KOPT-K1 (cell line): ENCODE measurements around the gene HSD17B2.
"Not testable (repeated sequence)": the region's sequence is repeated elsewhere in the genome, so short reads cannot be mapped to it uniquely, and the experiment has no call there.

Source experiments
- H3K27ac ChIP-seq: fragments of 200-600 bp; sonication (generic); 2 replicates; pipeline ENCODE4 v1.5.1; 2016; ENCODE audit warnings: antibody characterized with exemption, mild to moderate bottlenecking, low read depth, low read length; ENCODE audit not compliant: poor library complexity, severe bottlenecking
- H3K36me3 ChIP-seq: fragments of 200-600 bp; sonication (generic); 2 replicates; pipeline ENCODE4 v1.5.1; 2017; ENCODE audit warnings: antibody characterized with exemption, mild to moderate bottlenecking, low read length, moderate library complexity; ENCODE audit not compliant: insufficient read depth
- H3K9me3 ChIP-seq: fragments of 200-600 bp; sonication (generic); 2 replicates; pipeline ENCODE4 v1.5.1; 2017; ENCODE audit warnings: antibody characterized with exemption, low read length, mild to moderate bottlenecking; ENCODE audit not compliant: insufficient read depth, poor library complexity, severe bottlenecking

HSD17B2 gene

DNA sequence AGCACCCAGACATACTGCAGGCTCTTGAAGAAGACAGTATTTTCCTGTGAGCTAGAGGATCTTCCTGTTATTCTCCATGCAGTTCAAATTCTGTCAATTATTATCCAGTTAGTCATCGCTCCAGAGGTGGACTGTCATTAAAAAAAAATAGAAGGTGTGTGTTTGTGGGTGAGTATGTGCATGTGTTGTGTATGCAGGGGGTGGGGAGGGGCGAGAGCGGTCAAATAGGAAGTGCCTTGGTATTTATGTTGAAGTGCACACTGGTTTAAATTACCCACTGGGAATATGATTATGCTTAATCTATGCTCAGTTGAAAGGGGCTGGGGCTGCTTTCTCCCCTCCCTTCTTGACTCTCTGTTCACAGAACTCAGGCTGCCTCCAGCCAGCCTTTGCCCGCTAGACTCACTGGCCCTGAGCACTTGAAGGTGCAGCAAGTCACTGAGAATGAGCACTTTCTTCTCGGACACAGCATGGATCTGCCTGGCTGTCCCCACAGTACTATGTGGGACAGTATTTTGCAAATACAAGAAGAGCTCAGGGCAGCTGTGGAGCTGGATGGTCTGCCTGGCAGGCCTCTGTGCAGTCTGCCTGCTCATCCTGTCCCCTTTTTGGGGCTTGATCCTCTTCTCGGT lies at the start of gene HSD17B2:
Gene HSD17B2 (plus strand): TSS at position 273 of the 632 bp plus-strand sequence. CDS start 172 bp downstream, at position 445.
- H3K27ac ChIP-seq, result no peak within 1 kb of the TSS
- no peaks in the 10 kb centered on the region for H3K36me3 ChIP-seq
- H3K9me3 ChIP-seq, result no peaks in the 10 kb centered on the region

- Histone ChIP-seq H3K9me3 (no peaks in the 10 kb centered on the region), H3K36me3 (no peaks in the 10 kb centered on the region)
Measured at GRCh38 chr16:81987121-81987520, 47.9 kb upstream of the HSD17B2 start.

GRCh38 chr16:81987706-81988105 lies 47.3 kb upstream of the HSD17B2 start:
- Histone ChIP-seq H3K27ac (no peak overlapping the region), H3K9me3 (no peaks in the 10 kb centered on the region)

More at GRCh38 chr16:81987121-81987520, 47.9 kb upstream of the HSD17B2 start:
- no peak overlapping the region for H3K27ac ChIP-seq

GRCh38 chr16:81992859-81993258 lies 42.2 kb upstream of the HSD17B2 start:
- H3K27ac ChIP-seq, result no peak overlapping the region
- H3K36me3 ChIP-seq, result no peaks in the 10 kb centered on the region
- no peaks in the 10 kb centered on the region for H3K9me3 ChIP-seq

More at GRCh38 chr16:81987706-81988105, 47.3 kb upstream of the HSD17B2 start:
- H3K36me3 ChIP-seq, result no peaks in the 10 kb centered on the region

DNA sequence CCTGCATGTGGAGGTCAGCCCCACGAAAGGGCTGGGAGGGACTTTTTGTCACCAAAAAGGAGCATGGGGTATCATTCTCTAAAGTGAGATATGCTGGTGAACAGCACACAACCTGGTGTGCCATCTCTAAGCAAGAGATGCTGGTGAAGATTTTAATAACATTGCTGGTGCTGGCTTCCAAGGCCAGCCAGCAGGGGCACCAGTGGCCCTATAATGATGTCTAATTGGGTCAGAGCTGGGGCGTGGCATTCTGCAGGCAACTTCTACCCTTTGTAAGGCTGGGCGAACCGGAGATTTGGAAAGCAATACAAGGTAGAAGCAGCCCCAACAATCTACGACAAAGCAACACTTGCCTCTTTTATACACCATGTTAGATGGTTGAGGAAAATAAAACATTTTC lies 40.6 kb upstream of the HSD17B2 start:
- no peaks in the 10 kb centered on the region for H3K36me3 ChIP-seq
- H3K9me3 ChIP-seq, result no peaks in the 10 kb centered on the region
- no peak overlapping the region for H3K27ac ChIP-seq

DNA sequence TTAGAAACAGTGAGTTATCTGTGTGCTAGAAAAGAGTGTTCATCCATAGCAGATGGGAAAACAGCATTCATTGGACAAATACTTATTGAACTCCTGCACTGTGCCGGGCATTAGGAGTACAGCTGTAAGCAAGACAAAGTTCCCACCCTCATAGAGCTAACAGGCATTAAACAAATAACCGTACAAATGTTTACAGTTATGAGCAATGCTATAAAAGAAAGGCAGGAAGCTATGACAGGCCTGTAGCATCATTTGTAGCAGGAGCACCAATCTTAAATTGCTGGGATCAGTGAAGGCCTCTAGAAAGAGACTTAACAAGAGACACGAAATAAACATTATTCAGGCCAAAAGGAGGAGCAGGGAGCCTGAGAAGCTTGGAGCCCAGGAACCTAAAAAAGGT lies 39.4 kb upstream of the HSD17B2 start:
- Histone ChIP-seq H3K27ac (no peak overlapping the region), H3K9me3 (no peaks in the 10 kb centered on the region), H3K36me3 (no peaks in the 10 kb centered on the region)

- H3K9me3 ChIP-seq, result no peaks in the 10 kb centered on the region
- no peak overlapping the region for H3K27ac ChIP-seq
- no peaks in the 10 kb centered on the region for H3K36me3 ChIP-seq
Measured at GRCh38 chr16:81996664-81997509, 38.2 kb upstream of the HSD17B2 start.

DNA sequence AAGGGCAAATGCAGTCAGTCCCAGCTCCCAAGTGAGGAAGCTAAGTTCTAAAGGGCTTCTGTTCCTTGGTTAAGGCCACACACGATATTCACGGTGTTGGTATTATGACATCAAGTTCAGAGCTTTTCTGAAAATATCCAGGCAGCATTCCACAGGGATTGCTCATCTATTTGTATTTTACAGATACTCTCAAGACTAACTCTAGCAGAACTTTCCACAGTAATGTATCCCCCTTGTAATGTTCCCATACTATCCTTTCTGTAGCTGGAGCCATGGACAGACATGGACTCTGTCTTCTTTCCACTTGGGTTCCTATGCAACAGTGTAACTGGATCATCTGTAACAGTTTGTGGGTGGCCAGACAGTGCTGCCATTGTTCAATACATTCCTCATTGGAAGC lies 37.3 kb upstream of the HSD17B2 start:
- H3K9me3 ChIP-seq, result no peaks in the 10 kb centered on the region
- H3K27ac ChIP-seq, result no peak overlapping the region
- no peaks in the 10 kb centered on the region for H3K36me3 ChIP-seq

- Histone ChIP-seq H3K9me3 (peaks cover 7% of the 10 kb centered on the region), H3K36me3 (no peaks in the 10 kb centered on the region), H3K27ac (no peak overlapping the region)
Measured at GRCh38 chr16:82002831-82003230, 32.2 kb upstream of the HSD17B2 start.

DNA sequence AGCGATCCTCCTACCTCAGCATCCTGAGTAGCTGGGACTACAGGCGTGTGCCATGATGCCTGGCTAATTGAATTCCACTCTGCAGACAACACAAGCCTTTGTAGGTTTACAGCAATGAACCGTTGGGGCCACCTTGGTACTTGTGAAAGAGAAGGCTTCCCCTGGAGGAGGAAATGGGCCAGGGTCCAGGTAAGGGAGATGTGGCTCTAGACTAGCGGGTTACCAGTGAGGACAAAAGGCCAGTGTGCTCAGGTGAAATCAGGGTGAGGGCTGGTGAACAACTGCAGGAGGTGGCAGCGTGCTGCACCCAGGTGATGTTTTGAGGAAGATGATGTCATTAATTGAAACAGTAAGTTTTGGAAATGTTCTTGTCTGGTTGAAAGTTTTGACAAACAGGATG lies 30.5 kb upstream of the HSD17B2 start:
- Histone ChIP-seq H3K36me3 (no peaks in the 10 kb centered on the region), H3K9me3 (peaks cover 25% of the 10 kb centered on the region), H3K27ac (no peak overlapping the region)

GRCh38 chr16:82005027-82005830 lies 29.8 kb upstream of the HSD17B2 start:
- Histone ChIP-seq H3K9me3 (peaks cover 29% of the 10 kb centered on the region), H3K36me3 (no peaks in the 10 kb centered on the region), H3K27ac (no peak overlapping the region)

- Histone ChIP-seq H3K27ac (no peak overlapping the region), H3K36me3 (no peaks in the 10 kb centered on the region), H3K9me3 (peaks cover 37% of the 10 kb centered on the region)
Measured at GRCh38 chr16:82006036-82006435, 29.0 kb upstream of the HSD17B2 start.

- peaks cover 41% of the 10 kb centered on the region for H3K9me3 ChIP-seq
- no peaks in the 10 kb centered on the region for H3K36me3 ChIP-seq
- H3K27ac ChIP-seq, result no peak overlapping the region
Measured at GRCh38 chr16:82007189-82007588, 27.9 kb upstream of the HSD17B2 start.

- Histone ChIP-seq H3K36me3 (no peaks in the 10 kb centered on the region), H3K27ac (no peak overlapping the region), H3K9me3 (peaks cover 41% of the 10 kb centered on the region)
Measured at GRCh38 chr16:82008957-82009592, 26.0 kb upstream of the HSD17B2 start.

GRCh38 chr16:82009789-82010188 lies 25.3 kb upstream of the HSD17B2 start:
- H3K27ac ChIP-seq, H3K36me3 ChIP-seq: not testable (repeated sequence)
- peaks cover 42% of the 10 kb centered on the region for H3K9me3 ChIP-seq
